ENCODE data around the gene NHLRC2.

GRCh38 chr10:113889911-113890310 is 35.5 kb downstream of the NHLRC2 start:
- TF ChIP-seq EZH2 (IDR thresholded peaks at IDR 0.05; ENCODE audit: low read depth, unreplicated experiment): no peak
- no peak for TF ChIP-seq POLR2AphosphoS5 (IDR thresholded peaks at IDR 0.05; ENCODE audit: low read depth)
- TF ChIP-seq CTCF (conservative IDR thresholded peaks at IDR 0.05; ENCODE audit: low read depth in 2 of 2): no peak
- no peak for TF ChIP-seq REST (IDR thresholded peaks at IDR 0.05; ENCODE audit: unreplicated experiment)

Measured in GM23338 (cell line).